Heart left ventricle (tissue), 16 donors: Measurements from ENCODE around the gene ADH5. TPM values are rescaled to one million over a fixed set of nuclear protein-coding genes. Genes with fewer than 3 reads are reported as not detected.
A peak's percentile ranks its signal among the peaks of the same experiment; 100 is the strongest.
"Not testable (repeated sequence)": the region's sequence is repeated elsewhere in the genome, so short reads cannot be mapped to it uniquely, and the experiment has no call there.

ENCODE experiments used
- ATAC-seq, 4 donors: fragments of 200-7000 bp; cut with Tn5 transposase; one replicate each; pipeline ENCODE4 v1.9.1; 2020 to 2022; ENCODE audit warnings: moderate library complexity in 4 of 4, mild to moderate bottlenecking in 3 of 4, moderate number of reproducible peaks in 1 of 4
- DNase-seq, 5 donors: peaks; one replicate each; pipeline ENCODE4 v3.0.0-alpha.2; 2020
- H3K27ac ChIP-seq, 12 donors: fragments of 200-600 bp; sonication (generic) in 4 of 12; one replicate each; pipeline versions ENCODE4 v1.5.0 to v1.8.0; 2016 to 2022; ENCODE audit warnings: mild to moderate bottlenecking in 2 of 12
- H3K27me3 ChIP-seq, 9 donors: fragments of 200-600 bp; sonication (generic) in 2 of 9; one replicate each; pipeline versions ENCODE4 v1.5.1 to v1.8.0; 2016 to 2022; ENCODE audit warnings: mild to moderate bottlenecking in 3 of 9
- H3K36me3 ChIP-seq, 9 donors: fragments of 200-600 bp; sonication (generic) in 2 of 9; one replicate each; pipeline versions ENCODE4 v1.5.0 to v1.8.0; 2018 to 2022; ENCODE audit warnings: mild to moderate bottlenecking in 2 of 9
- H3K4me1 ChIP-seq, 12 donors: fragments of 200-600 bp; sonication (generic) in 4 of 12; one replicate each; pipeline versions ENCODE4 v1.5.0 to v1.8.0; 2016 to 2022; ENCODE audit warnings: mild to moderate bottlenecking in 3 of 12
- H3K4me3 ChIP-seq, 12 donors: fragments of 200-600 bp; sonication (generic) in 4 of 12; one replicate each; pipeline versions ENCODE4 v1.5.0 to v1.8.0; 2017 to 2022; ENCODE audit warnings: mild to moderate bottlenecking in 9 of 12, moderate library complexity in 4 of 12
- H3K9me3 ChIP-seq, 12 donors: fragments of 200-600 bp; sonication (generic) in 4 of 12; one replicate each; pipeline versions ENCODE4 v1.5.0 to v1.8.0; 2016 to 2022; ENCODE audit warnings: mild to moderate bottlenecking in 1 of 12
- CTCF ChIP-seq, 12 donors: fragments of 200-600 bp; sonication (generic) in 4 of 12; IDR thresholded peaks; one replicate each; pipeline versions ENCODE4 v1.5.0 to v1.8.0; 2018 to 2022; ENCODE audit warnings: antibody characterized with exemption in 12 of 12, mild to moderate bottlenecking in 5 of 12
- POLR2A ChIP-seq, 2 donors: fragments of 450-650 bp; IDR thresholded peaks; one replicate each; pipeline ENCODE4 v1.6.1; 2017; ENCODE audit warnings: antibody characterized with exemption in 2 of 2, mild to moderate bottlenecking in 2 of 2, moderate library complexity in 2 of 2
- WGBS, 4 donors: extraction: QIAGEN DNeasy Blood & Tissue Kit in 2 of 4; methylation state at CpG; one replicate each; pipeline versions ENCODE4 v1.1.5 to v1.1.7; 2013 to 2018; 5-methylcytosine and 5-hydroxymethylcytosine counted together
- intact Hi-C, 10 donors: fragments of 100-400 bp; cut with DNase I; formaldehyde crosslinking; loops; one replicate each; pipeline versions ENCODE4 v1.11.1 to v1.14.2; 2022
- polyA plus RNA-seq, 2 donors: library from polyadenylated mRNA; stranded (reverse); fragments of 200-250 nt; gene quantifications; one replicate each; pipeline ENCODE4 v1.2.3, GENCODE V29; 2013
- total RNA-seq, 9 donors: library from RNA; depleted of rRNA in 2 of 9; stranded (reverse); fragments of >200 nt in 2 of 9; fragmentation: NEBNext Ultra II Directional in 3 of 9; extraction: Animal tissue kit (Norgen Biotek cat#: 25700) in 3 of 9; gene quantifications; one replicate each; pipeline versions ENCODE4 v1.1.0 to v1.2.4, GENCODE V29; 2016 to 2023
- donor health status: ischemic (EF 13 %, LVEDD 7.1; RV severe dilation, severe dysfunction).
- donor health status: healthy with polysubstance abuse.
- donor health status: DM: no; HTN: yes; CAD: no.
- donor health status: DM: no; HTN: no; CAD: no.
- donor health status: ischemic (EF 25% LVEDD 6.9; RV normal size, moderate dysfunction).
- donor health status: ischemic (EF 25% LVEDD 5.7; RV mildly dilated, moderate dysfunction).
- donor health status: healthy.
- donor health status: DM: yes; HTN: yes; CAD: no.
- donor health status: ischemic (EF 35%, LVEDD 5.7; RV mildly dilated, moderate dysfunction).
- donor health status: nonischemic (EF 11% LVEDD 7.7; RV severe dilation, severe dysfunction).
- donor health status: DM: yes; HTN: yes; CAD: no.
- donor health status: PGD.
- donor health status: ischemic (EF 29% LVEDD 5.4; RV normal size, mild dysfunction).
- donor health status: nonischemic (EF 23%, LVEDD 6.1; RV moderate dilation, normal function).

The ADH5 gene
- total and polyA plus RNA-seq, 11 donors = 104 to 246 (median 142) TPM

GRCh38 chr4:99120501-99120900 is 31.9 kb upstream of the ADH5 start:
- H3K27me3 ChIP-seq = no peaks in the 10 kb centered on the region
- no peak for ATAC-seq
- H3K36me3 ChIP-seq = no peaks in the 10 kb centered on the region
- TF ChIP-seq POLR2A (IDR thresholded peaks at IDR 0.05) (no peak), CTCF (IDR thresholded peaks at IDR 0.05) (no peak)
- no peaks in the 10 kb centered on the region for H3K9me3 ChIP-seq
- no peak overlapping the region for H3K4me3 ChIP-seq
- H3K27ac ChIP-seq = no peak overlapping the region
- intact Hi-C loops = loop anchor here in 5 of 10 donors (2.0 to 10.0 kb wide), 4 partner anchors 284 to 344 kb away; no protein-coding TSS in a partner anchor
- H3K4me1 ChIP-seq = peaks cover 0 to 3% (median 0%) of the 10 kb centered on the region in 12 donors
- DNase-seq = no peak
- WGBS, 4 donors = 88 to 92% (median 90%) methylated on average over 5 of the region's 5 CpGs

- Histone ChIP-seq H3K27me3 (no peaks in the 10 kb centered on the region), H3K4me3 (no peak overlapping the region), H3K9me3 (no peaks in the 10 kb centered on the region), H3K27ac (no peak overlapping the region), H3K36me3 (no peaks in the 10 kb centered on the region), H3K4me1 (peaks cover 0 to 3% (median 0%) of the 10 kb centered on the region in 12 donors)
- intact Hi-C loops = loop anchor here in 9 of 10 donors (1.0 to 5.0 kb wide), 6 partner anchors 286 to 345 kb away; no protein-coding TSS in a partner anchor
- peak in 11 of 12 donors; percentile 26 to 68 (median 51) for TF ChIP-seq CTCF (IDR thresholded peaks at IDR 0.05)
- no peak for TF ChIP-seq POLR2A (IDR thresholded peaks at IDR 0.05)
- ATAC-seq (no peak), DNase-seq (no peak)
- 40 to 68% (median 54%) methylated on average over 9 of the region's 9 CpGs for WGBS, 4 donors
Measured at GRCh38 chr4:99117876-99118693, 29.5 kb upstream of the ADH5 start.

DNA sequence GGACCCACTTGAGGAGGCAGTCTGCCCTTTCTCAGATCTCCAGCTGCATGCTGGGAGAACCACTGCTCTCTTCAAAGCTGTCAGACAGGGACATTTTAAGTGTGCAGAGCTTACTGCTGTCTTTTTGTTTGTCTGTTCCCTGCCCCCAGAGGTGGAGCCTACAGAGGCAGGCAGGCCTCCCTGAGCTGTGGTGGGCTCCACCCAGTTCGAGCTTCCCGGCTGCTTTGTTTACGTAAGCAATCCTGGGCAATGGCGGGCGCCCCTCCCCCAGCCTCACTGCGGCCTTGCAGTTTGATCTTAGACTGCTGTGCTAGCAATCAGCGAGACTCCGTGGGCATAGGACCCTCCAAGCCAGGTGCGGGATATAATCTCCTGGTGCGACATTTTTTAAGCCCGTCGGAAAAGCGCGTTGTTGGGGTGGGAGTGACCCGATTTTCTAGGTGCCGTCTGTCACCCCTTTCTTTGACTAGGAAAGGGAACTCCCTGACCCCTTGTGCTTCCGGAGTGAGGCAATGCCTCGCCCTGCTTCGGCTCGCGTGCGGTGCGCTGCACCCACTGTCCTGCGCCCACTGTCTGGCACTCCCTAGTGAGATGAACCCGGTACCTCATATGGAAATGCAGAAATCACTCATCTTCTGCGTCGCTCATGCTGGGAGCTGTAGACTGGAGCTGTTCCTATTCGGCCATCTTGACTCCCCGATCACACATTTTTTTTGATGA is 28.7 kb upstream of the ADH5 start:
- H3K36me3 ChIP-seq, H3K9me3 ChIP-seq, H3K4me1 ChIP-seq, DNase-seq, H3K27me3 ChIP-seq, H3K4me3 ChIP-seq, ATAC-seq, H3K27ac ChIP-seq: not testable (repeated sequence)
- intact Hi-C loops = loop anchor here in 4 of 10 donors (5.0 kb wide), 1 partner anchor 345 kb away; no protein-coding TSS in a partner anchor
- WGBS, 4 donors = 88 to 96% (median 92%) methylated on average over 29 of the region's 29 CpGs

GRCh38 chr4:99109286-99109685 is 20.7 kb upstream of the ADH5 start:
- intact Hi-C loops, H3K9me3 ChIP-seq, DNase-seq, H3K27ac ChIP-seq, H3K36me3 ChIP-seq, H3K4me1 ChIP-seq, ATAC-seq, H3K4me3 ChIP-seq, H3K27me3 ChIP-seq: not testable (repeated sequence)
- 81 to 97% (median 91%) methylated on average over 12 of the region's 12 CpGs for WGBS, 4 donors

DNA sequence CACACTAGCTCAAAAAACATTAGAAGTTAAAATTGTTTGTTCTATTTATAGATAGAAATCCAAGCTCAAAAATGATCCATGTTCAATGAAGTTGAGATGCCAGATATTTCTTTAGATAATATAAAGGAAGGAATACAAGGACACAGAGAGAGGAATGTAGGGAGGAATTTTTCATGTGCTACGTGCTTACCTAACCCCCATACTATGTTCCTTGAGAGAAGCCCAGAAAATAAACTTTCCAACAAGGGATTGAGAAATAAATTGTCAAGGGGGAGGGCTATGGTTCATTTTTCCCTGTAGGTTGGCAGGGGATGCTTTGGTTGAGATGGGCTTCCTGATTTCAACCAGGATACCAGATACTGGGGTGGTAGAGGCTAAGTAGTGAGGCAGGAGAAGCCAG is 15.6 kb upstream of the ADH5 start:
- intact Hi-C loops = no loop called here
- H3K4me1 ChIP-seq = peaks cover 0 to 10% (median 0%) of the 10 kb centered on the region in 12 donors
- ATAC-seq = no peak
- no peaks in the 10 kb centered on the region for H3K27me3 ChIP-seq
- no peak overlapping the region for H3K4me3 ChIP-seq
- no peaks in the 10 kb centered on the region for H3K9me3 ChIP-seq
- TF ChIP-seq POLR2A (IDR thresholded peaks at IDR 0.05) (no peak), CTCF (IDR thresholded peaks at IDR 0.05) (no peak)
- no peak overlapping the region for H3K27ac ChIP-seq
- WGBS, 4 donors = 88 to 89% (median 88%) methylated on average over 1 of the region's 1 CpG
- H3K36me3 ChIP-seq = no peaks in the 10 kb centered on the region
- no peak for DNase-seq
